Hepatocyte (in vitro differentiated cells): ENCODE measurements around the gene HMG20A.

Source experiments
- EZH2phosphoT487 ChIP-seq: fragments of 200-600 bp; sonication (generic); IDR thresholded peaks from one replicate; pipeline ENCODE4 v1.6.1; 2018; ENCODE audit warnings: antibody characterized with exemption, mild to moderate bottlenecking, low read depth, moderate library complexity; ENCODE audit not compliant: unreplicated experiment, severe bottlenecking
- TF ChIP-seq, protein P1 (sequence below): fragments of 200-600 bp; sonication (generic); IDR thresholded peaks from 2 replicates; pipeline ENCODE4 v1.5.1; 2016; ENCODE audit warnings: antibody characterized with exemption, mild to moderate bottlenecking; ENCODE audit not compliant: poor library complexity

DNA sequence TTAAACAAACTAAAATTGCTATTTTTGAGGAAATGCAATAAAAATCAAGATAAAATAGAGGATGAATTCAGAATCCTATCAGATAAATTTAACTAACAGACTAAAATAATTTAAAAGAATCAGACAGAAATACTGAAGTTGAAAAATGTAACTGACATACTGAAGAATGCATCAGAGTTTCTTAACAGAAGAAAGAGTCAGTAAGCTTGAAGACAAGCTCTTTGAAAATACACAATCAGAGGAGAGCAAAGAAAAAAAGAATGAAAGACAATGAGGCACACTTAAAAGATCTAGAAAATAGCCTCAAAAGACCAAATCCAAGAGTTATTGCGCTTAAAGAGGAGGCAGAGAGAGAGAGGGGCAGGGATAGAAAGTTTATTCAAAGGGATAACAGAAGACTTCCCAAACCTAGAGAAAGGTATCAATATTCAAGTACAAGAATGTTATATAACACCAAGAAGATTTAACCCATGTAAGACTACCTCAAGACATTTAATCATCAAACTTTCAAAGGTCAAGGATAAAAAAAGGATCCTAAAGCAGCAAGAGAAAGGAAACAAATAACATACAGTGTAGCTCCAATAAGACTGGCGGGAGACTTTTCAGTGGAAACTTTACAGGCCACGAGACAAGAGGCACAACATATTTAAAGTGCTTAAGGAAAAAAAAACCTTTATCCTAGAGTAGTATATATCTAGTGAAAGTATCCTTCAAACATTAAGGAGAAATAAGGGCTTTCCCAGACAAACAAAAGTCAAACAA is 25.5 kb upstream of the HMG20A start:
- TF ChIP-seq, protein P1, sequence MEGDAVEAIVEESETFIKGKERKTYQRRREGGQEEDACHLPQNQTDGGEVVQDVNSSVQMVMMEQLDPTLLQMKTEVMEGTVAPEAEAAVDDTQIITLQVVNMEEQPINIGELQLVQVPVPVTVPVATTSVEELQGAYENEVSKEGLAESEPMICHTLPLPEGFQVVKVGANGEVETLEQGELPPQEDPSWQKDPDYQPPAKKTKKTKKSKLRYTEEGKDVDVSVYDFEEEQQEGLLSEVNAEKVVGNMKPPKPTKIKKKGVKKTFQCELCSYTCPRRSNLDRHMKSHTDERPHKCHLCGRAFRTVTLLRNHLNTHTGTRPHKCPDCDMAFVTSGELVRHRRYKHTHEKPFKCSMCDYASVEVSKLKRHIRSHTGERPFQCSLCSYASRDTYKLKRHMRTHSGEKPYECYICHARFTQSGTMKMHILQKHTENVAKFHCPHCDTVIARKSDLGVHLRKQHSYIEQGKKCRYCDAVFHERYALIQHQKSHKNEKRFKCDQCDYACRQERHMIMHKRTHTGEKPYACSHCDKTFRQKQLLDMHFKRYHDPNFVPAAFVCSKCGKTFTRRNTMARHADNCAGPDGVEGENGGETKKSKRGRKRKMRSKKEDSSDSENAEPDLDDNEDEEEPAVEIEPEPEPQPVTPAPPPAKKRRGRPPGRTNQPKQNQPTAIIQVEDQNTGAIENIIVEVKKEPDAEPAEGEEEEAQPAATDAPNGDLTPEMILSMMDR, result no peak
- TF ChIP-seq EZH2phosphoT487, result no peak
